ENCODE results near the gene LCOR. TPM values are rescaled to one million over a fixed set of nuclear protein-coding genes. Genes with fewer than 3 reads are reported as not detected.

Gene LCOR
- total and polyA plus RNA-seq, 4 donors, result 3.3 to 68.4 (median 17.9) TPM

GRCh38 chr10:97034301-97034700, 202.2 kb downstream of the LCOR start:
- ATAC-seq (ENCODE audit: insufficient read depth, low FRiP score), result no peak
- no peak for DNase-seq
- H3K27me3 ChIP-seq (ENCODE audit: control insufficient read depth in 3 of 3, insufficient read depth in 3 of 3, low read length in 2 of 3), result no peaks in the 10 kb centered on the region

GRCh38 chr10:97034958-97035769, 203.1 kb downstream of the LCOR start:
- no peak for ATAC-seq (ENCODE audit: insufficient read depth, low FRiP score)
- H3K4me3 ChIP-seq, result no peak overlapping the region
- peaks cover 0 to 7% (median 5%) of the 10 kb centered on the region in 5 donors for H3K4me1 ChIP-seq (ENCODE audit: control insufficient read depth in 5 of 5, insufficient read depth in 5 of 5, low read length in 5 of 5)
- H3K9ac ChIP-seq (ENCODE audit: insufficient read depth in 1 of 2, low read length in 2 of 2), result no peak overlapping the region
- no peaks in the 10 kb centered on the region for H3K36me3 ChIP-seq (ENCODE audit: control insufficient read depth in 4 of 4, insufficient read depth in 4 of 4, low read length in 4 of 4)
- H3K27me3 ChIP-seq (ENCODE audit: control insufficient read depth in 3 of 3, insufficient read depth in 3 of 3, low read length in 2 of 3), result no peaks in the 10 kb centered on the region
- TF ChIP-seq, protein P1, sequence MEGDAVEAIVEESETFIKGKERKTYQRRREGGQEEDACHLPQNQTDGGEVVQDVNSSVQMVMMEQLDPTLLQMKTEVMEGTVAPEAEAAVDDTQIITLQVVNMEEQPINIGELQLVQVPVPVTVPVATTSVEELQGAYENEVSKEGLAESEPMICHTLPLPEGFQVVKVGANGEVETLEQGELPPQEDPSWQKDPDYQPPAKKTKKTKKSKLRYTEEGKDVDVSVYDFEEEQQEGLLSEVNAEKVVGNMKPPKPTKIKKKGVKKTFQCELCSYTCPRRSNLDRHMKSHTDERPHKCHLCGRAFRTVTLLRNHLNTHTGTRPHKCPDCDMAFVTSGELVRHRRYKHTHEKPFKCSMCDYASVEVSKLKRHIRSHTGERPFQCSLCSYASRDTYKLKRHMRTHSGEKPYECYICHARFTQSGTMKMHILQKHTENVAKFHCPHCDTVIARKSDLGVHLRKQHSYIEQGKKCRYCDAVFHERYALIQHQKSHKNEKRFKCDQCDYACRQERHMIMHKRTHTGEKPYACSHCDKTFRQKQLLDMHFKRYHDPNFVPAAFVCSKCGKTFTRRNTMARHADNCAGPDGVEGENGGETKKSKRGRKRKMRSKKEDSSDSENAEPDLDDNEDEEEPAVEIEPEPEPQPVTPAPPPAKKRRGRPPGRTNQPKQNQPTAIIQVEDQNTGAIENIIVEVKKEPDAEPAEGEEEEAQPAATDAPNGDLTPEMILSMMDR (IDR thresholded peaks at IDR 0.05; ENCODE audit: control extremely low read depth, extremely low read depth), result no peak
- no peaks in the 10 kb centered on the region for H3K9me3 ChIP-seq (ENCODE audit: control insufficient read depth in 4 of 4, insufficient read depth in 3 of 4, low read length in 3 of 4)
- WGBS, 2 donors, result 89 to 95% methylated on average over 18 of the region's 18 CpGs
- no peak for DNase-seq
- H3K27ac ChIP-seq (ENCODE audit: low read depth in 1 of 2, low read length in 1 of 2), result no peak overlapping the region

More at GRCh38 chr10:97034301-97034700, 202.2 kb downstream of the LCOR start:
- Histone ChIP-seq H3K27ac (ENCODE audit: low read depth in 1 of 2, low read length in 1 of 2) (no peak overlapping the region), H3K4me3 (no peak overlapping the region), H3K4me1 (ENCODE audit: control insufficient read depth in 5 of 5, insufficient read depth in 5 of 5, low read length in 5 of 5) (peaks cover 0 to 7% (median 5%) of the 10 kb centered on the region in 5 donors), H3K9ac (ENCODE audit: insufficient read depth in 1 of 2, low read length in 2 of 2) (no peak overlapping the region), H3K9me3 (ENCODE audit: control insufficient read depth in 4 of 4, insufficient read depth in 3 of 4, low read length in 3 of 4) (no peaks in the 10 kb centered on the region), H3K36me3 (ENCODE audit: control insufficient read depth in 4 of 4, insufficient read depth in 4 of 4, low read length in 4 of 4) (no peaks in the 10 kb centered on the region)
- TF ChIP-seq, protein P1 (IDR thresholded peaks at IDR 0.05; ENCODE audit: control extremely low read depth, extremely low read depth), result no peak
- WGBS, 2 donors, result 83 to 89% methylated on average over 7 of the region's 7 CpGs

DNA sequence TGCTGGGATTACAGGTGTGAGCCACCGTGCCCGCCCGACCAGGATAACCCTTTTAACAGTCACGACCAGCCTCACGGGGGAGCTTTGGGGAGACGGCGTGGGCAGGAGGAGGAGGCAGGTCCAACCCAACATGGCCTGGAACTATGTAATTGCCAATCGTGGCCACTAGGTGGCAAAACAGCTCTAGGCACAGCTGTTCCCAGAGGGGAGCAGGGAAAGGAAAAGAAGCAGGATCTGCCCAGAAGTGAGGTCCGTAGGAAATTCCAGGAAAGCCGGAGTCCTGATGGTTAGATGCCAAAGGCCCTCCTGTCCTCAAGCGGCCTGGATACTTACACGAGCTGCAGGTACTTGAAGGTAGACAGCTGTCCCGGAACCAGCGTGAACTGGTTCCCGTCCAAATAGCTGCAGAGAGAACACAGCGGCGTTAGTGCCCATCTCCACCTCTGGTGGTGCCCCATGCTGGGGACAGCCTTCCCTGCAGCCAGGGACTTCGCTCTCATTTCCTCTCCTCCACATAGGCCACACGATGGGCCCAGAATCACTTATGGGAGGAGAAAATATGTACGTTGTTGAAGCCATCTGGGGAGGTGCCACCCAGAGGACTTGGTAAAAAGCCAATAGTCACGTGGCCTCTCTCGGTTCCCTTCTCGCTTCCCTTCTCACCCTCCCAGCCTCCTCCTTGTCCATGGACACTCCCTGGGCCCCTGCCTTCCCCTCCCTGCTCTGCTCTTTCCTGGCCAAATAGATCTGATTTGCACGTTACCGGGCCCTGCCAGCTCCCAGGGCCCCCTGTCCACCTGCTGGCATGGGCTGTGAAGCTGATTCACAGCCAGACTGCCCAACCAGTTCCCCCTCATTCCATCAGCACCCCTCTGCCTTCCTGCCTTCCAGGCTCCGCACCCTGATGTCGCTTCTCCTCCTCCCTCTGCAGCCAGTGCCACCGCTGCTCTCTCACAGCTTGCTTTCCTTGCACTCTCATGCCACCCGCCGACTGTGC, 205.6 kb downstream of the LCOR start:
- peaks cover 0 to 7% (median 5%) of the 10 kb centered on the region in 5 donors for H3K4me1 ChIP-seq (ENCODE audit: control insufficient read depth in 5 of 5, insufficient read depth in 5 of 5, low read length in 5 of 5)

More for the DNA sequence above, 205.6 kb downstream of the LCOR start:
- Histone ChIP-seq H3K27ac (ENCODE audit: low read depth in 1 of 2, low read length in 1 of 2) (no peak overlapping the region), H3K9ac (ENCODE audit: insufficient read depth in 1 of 2, low read length in 2 of 2) (no peak overlapping the region), H3K9me3 (ENCODE audit: control insufficient read depth in 4 of 4, insufficient read depth in 3 of 4, low read length in 3 of 4) (no peaks in the 10 kb centered on the region), H3K27me3 (ENCODE audit: control insufficient read depth in 3 of 3, insufficient read depth in 3 of 3, low read length in 2 of 3) (no peaks in the 10 kb centered on the region), H3K36me3 (ENCODE audit: control insufficient read depth in 4 of 4, insufficient read depth in 4 of 4, low read length in 4 of 4) (no peaks in the 10 kb centered on the region), H3K4me3 (no peak overlapping the region)
- 14 to 22% methylated on average over 30 of the region's 30 CpGs for WGBS, 2 donors
- DNase-seq, result peak; percentile 86 to 89 (median 89)
- peak; percentile 87 for ATAC-seq (ENCODE audit: insufficient read depth, low FRiP score)
- TF ChIP-seq, protein P1 (IDR thresholded peaks at IDR 0.05; ENCODE audit: control extremely low read depth, extremely low read depth), result peak; percentile 83

Measured in lung (tissue), 12 donors.